Measurements from ENCODE around the gene KLHL2.

- TF ChIP-seq CTCF (IDR thresholded peaks at IDR 0.05; ENCODE audit: insufficient read depth, low read depth, low read length) (no peak), EZH2 (IDR thresholded peaks at IDR 0.05; ENCODE audit: insufficient read depth, low read length) (no peak)
These were observed 160.8 kb downstream of the KLHL2 start for GRCh38 chr4:165368114-165368513.

All from astrocyte (in vitro differentiated cells and primary cell).